Ovary (tissue), 3 donors: ENCODE data around the gene COL5A2.

Experiments
- CTCF ChIP-seq, 3 donors: fragments of 450-650 bp in 2 of 3; fragments of 200-600 bp in 1 of 3; IDR thresholded peaks; one replicate each; pipeline versions ENCODE4 v1.5.1 to v1.8.0; 2016 to 2022; ENCODE audit warnings: antibody characterized with exemption in 3 of 3, mild to moderate bottlenecking in 1 of 3
- EP300 ChIP-seq: sonication (generic); formaldehyde crosslinking; IDR thresholded peaks from one replicate; pipeline ENCODE4 v1.6.1; 2017; ENCODE audit warnings: antibody characterized with exemption
- POLR2A ChIP-seq: fragments of 450-650 bp; IDR thresholded peaks from one replicate; pipeline ENCODE4 v1.6.1; 2017; ENCODE audit warnings: antibody characterized with exemption, mild to moderate bottlenecking, moderate library complexity
- donor health status: DM: no; HTN: no; CAD: no.

DNA sequence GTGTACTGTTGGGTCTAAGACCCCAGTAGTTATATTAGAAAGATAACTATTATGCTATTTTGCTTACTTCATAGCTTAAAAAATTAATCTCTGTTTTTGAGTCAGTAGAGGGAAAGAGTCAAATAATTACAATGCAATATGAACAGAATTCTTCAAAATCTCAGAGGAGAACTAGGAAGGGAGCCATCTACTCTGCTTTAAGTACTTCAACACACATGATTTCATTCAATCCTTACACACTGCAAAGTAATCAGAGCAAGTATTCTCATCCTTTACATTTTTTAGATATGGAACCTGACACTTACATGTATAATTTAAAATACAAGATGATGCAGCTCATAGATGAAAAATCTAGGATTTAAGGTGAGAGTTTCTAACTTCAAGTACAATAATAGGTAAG, 27.7 kb downstream of the COL5A2 start:
- TF ChIP-seq CTCF (IDR thresholded peaks at IDR 0.05) (no peak), EP300 (no peak), POLR2A (no peak)
